OCI-LY3 (cell line): ENCODE data around the gene GPR37L1.
A peak's percentile ranks its signal among the peaks of the same experiment; 100 is the strongest.

Experiments
- H2AFZ ChIP-seq: fragments of 200-600, 300-600 bp; shearing (Covaris generic); 2 replicates; pipeline ENCODE4 v1.6.0; 2014; ENCODE audit warnings: antibody characterized with exemption, low read depth, low read length
- H3K27ac ChIP-seq: fragments of 200-600, 300-600 bp; sonication (generic); 2 replicates; pipeline ENCODE4 v1.5.1; 2014; ENCODE audit warnings: mild to moderate bottlenecking, low read length, moderate library complexity, mixed read lengths
- H3K27me3 ChIP-seq: fragments of 200-600, 300-600 bp; sonication (generic); 2 replicates; pipeline ENCODE4 v1.6.1; 2014; ENCODE audit warnings: low read depth, low read length, mixed read lengths
- H3K36me3 ChIP-seq: fragments of 200-600, 300-600 bp; sonication (generic); replicated peaks from 2 replicates; pipeline ENCODE3; 2014; ENCODE audit warnings: low read depth, low read length, mixed read lengths
- H3K4me1 ChIP-seq: fragments of 300-600, 200-600 bp; sonication (generic); 2 replicates; pipeline ENCODE4 v1.6.1; 2014; ENCODE audit warnings: low read length, mixed read lengths
- H3K4me2 ChIP-seq: fragments of 200-600, 300-600 bp; sonication (generic); 2 replicates; pipeline ENCODE4 v1.6.1; 2014; ENCODE audit warnings: low read length, mixed read lengths
- H3K4me3 ChIP-seq: fragments of 300-600, 200-600 bp; sonication (generic); 2 replicates; pipeline ENCODE4 v1.5.1; 2014; ENCODE audit warnings: antibody characterized with exemption, mild to moderate bottlenecking, low read length, moderate library complexity
- H3K79me2 ChIP-seq: fragments of 300-600, 200-600 bp; shearing (Covaris generic); 2 replicates; pipeline ENCODE4 v1.6.1; 2014; ENCODE audit warnings: mild to moderate bottlenecking, low read length, mixed read lengths
- H3K9ac ChIP-seq: fragments of 300-600, 200-600 bp; shearing (Covaris generic); 2 replicates; pipeline ENCODE4 v1.6.0; 2014; ENCODE audit warnings: mild to moderate bottlenecking, low read length, moderate library complexity
- H3K9me3 ChIP-seq: fragments of 200-600, 300-600 bp; shearing (Covaris generic); 2 replicates; pipeline ENCODE4 v1.6.1; 2014; ENCODE audit warnings: low read length, mixed read lengths; ENCODE audit not compliant: insufficient read depth
- H4K20me1 ChIP-seq: fragments of 200-600, 300-600 bp; sonication (generic); 2 replicates; pipeline ENCODE4 v1.6.1; 2016; ENCODE audit warnings: low read length, mixed read lengths; ENCODE audit not compliant: insufficient read depth
- EZH2phosphoT487 ChIP-seq: fragments of 200-600 bp; shearing (Covaris generic); IDR thresholded peaks from 2 replicates; pipeline ENCODE4 v1.6.1; 2018; ENCODE audit warnings: antibody characterized with exemption, mixed run types, low read depth
- TF ChIP-seq, protein P1 (sequence below): fragments of 200-600, 300-600 bp; sonication (generic); IDR thresholded peaks from 2 replicates; pipeline ENCODE4 v1.5.1; 2014; ENCODE audit warnings: antibody characterized with exemption, low read length, low read depth

The GPR37L1 gene

DNA sequence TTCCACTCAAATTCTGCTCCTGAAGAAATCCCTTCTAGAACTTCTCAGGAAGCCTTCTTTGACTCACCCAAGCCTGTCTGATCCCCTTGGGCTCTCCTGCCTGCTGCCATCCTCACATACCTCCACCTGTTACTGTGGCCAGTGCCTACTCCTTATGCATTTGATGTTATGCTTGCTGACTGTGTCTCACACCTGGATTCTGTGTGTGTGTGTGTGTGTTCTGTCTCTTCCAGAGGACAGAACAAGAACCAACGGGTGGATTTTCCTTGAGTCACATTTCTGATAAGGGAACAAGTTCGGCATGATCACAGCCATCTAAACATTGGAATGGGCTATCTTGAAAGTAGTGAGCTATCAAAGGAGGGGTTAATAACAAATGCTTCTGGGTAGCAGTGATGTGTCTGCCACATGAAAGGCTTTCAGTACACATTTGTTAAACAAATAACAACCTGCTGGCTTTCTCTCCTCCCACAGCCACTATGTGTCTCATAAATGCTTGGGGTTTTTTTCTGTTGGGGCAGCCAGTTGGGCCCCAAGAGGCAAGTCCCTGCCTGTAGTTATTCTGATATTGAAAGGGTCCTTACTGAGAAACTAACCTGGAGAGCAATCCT lies 8.9 kb upstream of the GPR37L1 start:
- peak overlapping the region; percentile 52 for H3K4me2 ChIP-seq
- no peaks in the 10 kb centered on the region for H3K79me2 ChIP-seq
- TF ChIP-seq, protein P1, sequence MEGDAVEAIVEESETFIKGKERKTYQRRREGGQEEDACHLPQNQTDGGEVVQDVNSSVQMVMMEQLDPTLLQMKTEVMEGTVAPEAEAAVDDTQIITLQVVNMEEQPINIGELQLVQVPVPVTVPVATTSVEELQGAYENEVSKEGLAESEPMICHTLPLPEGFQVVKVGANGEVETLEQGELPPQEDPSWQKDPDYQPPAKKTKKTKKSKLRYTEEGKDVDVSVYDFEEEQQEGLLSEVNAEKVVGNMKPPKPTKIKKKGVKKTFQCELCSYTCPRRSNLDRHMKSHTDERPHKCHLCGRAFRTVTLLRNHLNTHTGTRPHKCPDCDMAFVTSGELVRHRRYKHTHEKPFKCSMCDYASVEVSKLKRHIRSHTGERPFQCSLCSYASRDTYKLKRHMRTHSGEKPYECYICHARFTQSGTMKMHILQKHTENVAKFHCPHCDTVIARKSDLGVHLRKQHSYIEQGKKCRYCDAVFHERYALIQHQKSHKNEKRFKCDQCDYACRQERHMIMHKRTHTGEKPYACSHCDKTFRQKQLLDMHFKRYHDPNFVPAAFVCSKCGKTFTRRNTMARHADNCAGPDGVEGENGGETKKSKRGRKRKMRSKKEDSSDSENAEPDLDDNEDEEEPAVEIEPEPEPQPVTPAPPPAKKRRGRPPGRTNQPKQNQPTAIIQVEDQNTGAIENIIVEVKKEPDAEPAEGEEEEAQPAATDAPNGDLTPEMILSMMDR, result no peak
- peaks cover 22% of the 10 kb centered on the region for H3K4me1 ChIP-seq
- H4K20me1 ChIP-seq, result no peaks in the 10 kb centered on the region
- 0 out of 2 replicates have a peak, but pooled peaks cover 9% of the 10 kb centered on the region for H3K27me3 ChIP-seq
- no peak overlapping the region for H3K9ac ChIP-seq
- no peak overlapping the region for H2AFZ ChIP-seq
- no peaks in the 10 kb centered on the region for H3K9me3 ChIP-seq
- no peaks in the 10 kb centered on the region for H3K36me3 ChIP-seq
- peak overlapping the region; percentile 7; the same call in 1 of the 2 replicates for H3K4me3 ChIP-seq
- H3K27ac ChIP-seq, result peak overlapping the region; percentile 14; the same call in 1 of the 2 replicates

DNA sequence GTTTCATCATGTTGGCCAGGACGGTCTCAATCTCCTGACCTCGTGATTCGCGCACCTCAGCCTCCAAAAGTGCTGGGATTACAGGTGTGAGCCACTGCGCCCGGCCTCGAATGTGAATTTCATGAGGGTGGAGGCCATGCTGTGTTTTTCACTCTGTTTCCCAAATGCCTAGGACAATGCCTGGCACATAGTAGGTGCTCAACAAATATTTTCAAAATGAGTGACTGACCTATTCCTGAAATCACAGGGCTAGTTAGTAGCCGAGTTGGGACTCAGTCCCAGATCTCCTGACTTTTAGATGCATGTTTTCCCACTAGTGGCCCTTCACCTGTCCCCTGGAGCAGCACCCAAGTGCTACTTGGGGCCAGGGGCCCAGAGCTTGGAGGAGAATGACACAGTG lies 6.4 kb upstream of the GPR37L1 start:
- Histone ChIP-seq H3K4me1 (peaks cover 23% of the 10 kb centered on the region), H2AFZ (no peak overlapping the region), H3K4me2 (no peak overlapping the region), H3K27ac (no peak overlapping the region), H3K9ac (no peak overlapping the region), H3K36me3 (no peaks in the 10 kb centered on the region), H3K4me3 (no peak overlapping the region), H3K79me2 (no peaks in the 10 kb centered on the region), H3K27me3 (peaks cover 13% of the 10 kb centered on the region), H4K20me1 (no peaks in the 10 kb centered on the region), H3K9me3 (no peaks in the 10 kb centered on the region)
- TF ChIP-seq, protein P1, result no peak
- TF ChIP-seq EZH2phosphoT487, result no peak

DNA sequence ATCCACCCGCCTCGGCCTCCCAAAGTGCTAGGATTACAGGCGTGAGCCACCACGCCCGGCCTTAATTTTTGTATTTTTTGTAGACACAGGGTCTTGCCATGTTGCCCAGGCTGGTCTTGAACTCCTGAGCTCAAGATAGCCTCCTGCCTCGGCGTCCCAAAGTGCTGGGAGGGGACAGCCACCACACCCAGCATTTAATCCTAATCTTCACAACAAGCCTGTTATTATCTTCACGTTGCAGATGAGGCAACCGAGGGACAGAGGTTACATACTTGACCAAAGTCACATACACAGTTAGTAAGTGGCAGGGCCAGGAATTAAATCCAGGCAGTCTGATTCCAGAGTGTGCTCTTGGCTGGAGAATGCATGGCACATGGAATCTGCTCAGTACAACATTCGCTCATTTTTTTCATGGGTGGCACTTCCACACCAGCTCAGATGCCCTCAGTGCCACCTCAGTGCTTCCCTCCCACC lies 4.8 kb upstream of the GPR37L1 start:
- H3K36me3 ChIP-seq, result no peaks in the 10 kb centered on the region
- peaks cover 23% of the 10 kb centered on the region for H3K4me1 ChIP-seq
- H3K9me3 ChIP-seq, result no peaks in the 10 kb centered on the region
- H3K4me3 ChIP-seq, result no peak overlapping the region
- H3K27ac ChIP-seq, result no peak overlapping the region
- no peak for TF ChIP-seq EZH2phosphoT487
- TF ChIP-seq, protein P1, result no peak
- H4K20me1 ChIP-seq, result no peaks in the 10 kb centered on the region
- no peak overlapping the region for H3K9ac ChIP-seq
- no peaks in the 10 kb centered on the region for H3K79me2 ChIP-seq
- H3K4me2 ChIP-seq, result no peak overlapping the region
- H2AFZ ChIP-seq, result no peak overlapping the region
- peaks cover 16% of the 10 kb centered on the region for H3K27me3 ChIP-seq

DNA sequence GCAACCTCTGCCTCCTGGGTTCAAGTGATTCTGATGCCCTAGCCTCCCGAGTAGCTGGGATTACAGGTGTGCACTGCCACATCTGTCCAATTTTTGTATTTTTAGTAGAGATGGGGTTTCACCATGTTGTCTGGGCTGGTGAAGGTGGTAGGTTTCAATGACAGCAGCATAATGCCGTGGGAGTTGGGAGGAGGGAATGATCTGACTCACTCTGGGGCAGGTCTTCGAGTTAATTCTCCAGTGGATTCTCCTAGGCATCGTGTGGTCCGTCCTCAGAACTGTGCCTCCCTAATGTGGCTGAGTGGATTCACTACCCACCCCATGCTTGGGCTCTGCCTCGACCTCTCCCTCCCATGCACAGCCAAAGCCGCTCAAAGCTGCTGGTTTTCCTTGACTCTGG lies 1.7 kb upstream of the GPR37L1 start:
- H3K27me3 ChIP-seq, result peaks cover 27% of the 10 kb centered on the region
- no peak overlapping the region for H3K27ac ChIP-seq
- H3K9me3 ChIP-seq, result no peaks in the 10 kb centered on the region
- H4K20me1 ChIP-seq, result no peaks in the 10 kb centered on the region
- no peak overlapping the region for H3K9ac ChIP-seq
- no peak overlapping the region for H3K4me2 ChIP-seq
- H2AFZ ChIP-seq, result no peak overlapping the region
- peaks cover 5% of the 10 kb centered on the region for H3K4me1 ChIP-seq
- no peaks in the 10 kb centered on the region for H3K79me2 ChIP-seq
- TF ChIP-seq EZH2phosphoT487, result no peak
- TF ChIP-seq, protein P1, result no peak
- H3K4me3 ChIP-seq, result no peak overlapping the region
- H3K36me3 ChIP-seq, result no peaks in the 10 kb centered on the region
